GM12872 (cell line): ENCODE results near the gene TEX11.

ENCODE experiments used
- CTCF ChIP-seq: IDR thresholded peaks from 3 replicates; pipeline ENCODE4 v1.5.1; 2011; ENCODE audit warnings: low read depth, mild to moderate bottlenecking, low read length, moderate library complexity; ENCODE audit not compliant: insufficient read depth

Gene TEX11

GRCh38 chrX:70694339-70695122 lies 214.0 kb downstream of the TEX11 start:
- no peak for TF ChIP-seq CTCF

DNA sequence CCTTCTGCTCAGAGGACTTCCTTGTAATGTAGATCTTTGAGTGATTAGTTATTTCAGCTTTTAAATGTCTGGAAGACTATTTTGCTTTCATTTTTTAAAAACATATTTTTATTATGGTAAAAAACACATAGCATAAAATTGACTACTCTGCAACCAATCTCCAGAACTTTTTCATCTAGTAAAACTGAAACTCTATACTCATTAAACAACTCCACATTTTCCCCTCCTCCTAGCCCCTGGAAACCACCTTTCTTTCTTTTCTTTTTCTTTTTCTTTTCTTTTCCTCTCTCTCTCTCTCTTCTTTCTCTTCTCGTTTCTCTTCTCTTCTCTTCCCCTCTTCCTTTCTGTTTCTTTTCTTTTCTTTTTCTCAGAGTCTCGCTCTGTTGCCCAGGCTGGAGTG lies 233.2 kb downstream of the TEX11 start:
- TF ChIP-seq CTCF: no peak

- TF ChIP-seq CTCF: no peak
Observed at GRCh38 chrX:70672326-70672725, 236.2 kb downstream of the TEX11 start.

DNA sequence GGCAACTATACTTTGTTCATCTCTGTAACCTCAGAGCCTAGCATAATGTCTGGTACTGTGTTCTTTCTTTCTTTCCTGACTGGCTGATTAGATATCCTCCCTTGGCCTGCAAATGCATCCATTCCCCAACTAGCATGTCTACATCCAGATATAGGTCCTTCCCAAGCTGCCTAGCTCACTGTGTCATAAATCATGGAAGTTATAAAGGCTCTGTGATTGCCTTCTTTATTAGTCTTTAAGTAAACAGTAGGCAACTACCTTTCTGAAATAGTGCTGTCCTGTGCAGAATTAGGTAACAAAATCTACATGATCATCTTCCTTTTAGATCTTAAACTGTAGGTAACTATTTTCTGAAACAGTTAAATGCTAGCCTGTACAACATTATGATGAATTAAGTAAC lies 239.4 kb downstream of the TEX11 start:
- TF ChIP-seq CTCF: no peak

GRCh38 chrX:70664726-70665125 lies 243.8 kb downstream of the TEX11 start:
- TF ChIP-seq CTCF: 0 out of 3 replicates have a peak, but pooled peaks have one; percentile 9

DNA sequence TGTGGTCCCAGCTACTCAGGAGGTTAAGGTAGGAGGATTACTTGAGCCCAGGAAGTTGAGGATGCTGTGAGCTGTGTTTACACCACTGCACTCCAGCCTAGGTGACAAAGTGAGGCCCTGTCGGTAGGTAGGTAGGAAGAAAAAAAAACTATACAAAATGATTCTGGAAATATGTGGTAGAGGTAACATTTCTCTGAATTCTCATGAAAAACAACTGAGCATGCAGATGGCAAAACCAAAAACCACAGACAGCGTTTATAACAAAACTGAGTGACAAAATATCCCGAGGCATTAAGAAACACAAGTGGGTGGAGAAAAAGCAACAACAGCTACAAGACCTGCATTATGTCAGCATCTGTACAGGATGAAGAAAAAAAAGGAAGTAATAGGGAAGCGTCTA lies 252.2 kb downstream of the TEX11 start:
- TF ChIP-seq CTCF: no peak

DNA sequence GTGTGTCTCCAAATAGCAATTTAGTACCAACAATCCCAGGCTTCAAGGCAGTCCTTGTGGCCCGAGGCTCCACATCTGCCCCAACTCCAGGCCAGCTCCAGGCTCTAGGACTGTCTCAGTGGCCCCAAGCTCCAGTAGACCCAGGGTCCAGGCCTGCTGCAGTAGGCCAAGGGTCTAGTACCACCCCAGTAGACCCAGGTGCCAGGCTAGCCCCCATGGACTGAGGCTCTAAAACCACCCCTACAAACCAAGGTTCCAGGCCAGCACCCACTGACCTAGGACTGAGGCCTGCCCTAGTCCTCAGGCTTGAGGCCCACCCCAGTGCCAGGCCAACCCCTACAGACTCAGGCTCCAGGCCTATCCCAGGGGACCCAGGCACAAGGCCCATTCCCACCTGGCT lies 272.3 kb downstream of the TEX11 start:
- no peak for TF ChIP-seq CTCF
